Measurements from ENCODE around the gene EOLA1. TPM values are rescaled to one million over a fixed set of nuclear protein-coding genes. Genes with fewer than 3 reads are reported as not detected.

EOLA1 gene
- total RNA-seq, 1 experiment from 2014 or later: 9.0 TPM

- ATAC-seq (no peak), DNase-seq (ENCODE audit: low read depth, low spot score) (no peak)
- no peaks in the 10 kb centered on the region for H3K79me2 ChIP-seq (ENCODE audit: insufficient read depth, low read length)
- BruUV-seq (replicated peaks): no TSS peak
- H3K36me3 ChIP-seq (ENCODE audit: control insufficient read depth in 1 of 2, insufficient read depth in 2 of 2, low read length in 2 of 2): peaks cover 2 to 7% of the 10 kb centered on the region in 2 experiments; a peak in 2 of 4 replicates
- H2AFZ ChIP-seq (ENCODE audit: low read depth, low read length, poor library complexity, severe bottlenecking): no peak overlapping the region
- ChIA-PET CTCF (no interaction called here), RAD21 (ENCODE audit: low non-redundant PET in 1 of 2, low total read pairs in 2 of 2, uncharacterized antibody in 2 of 2, unreplicated experiment in 2 of 2) (no interaction called here), POLR2A (interaction anchor here (0.7 kb wide), 1 partner anchor 41 kb away, joined by 3 read pairs; no protein-coding TSS in a partner anchor)
- no peaks in the 10 kb centered on the region for H4K20me1 ChIP-seq (ENCODE audit: insufficient read depth)
- H3K9ac ChIP-seq (ENCODE audit: low read length): no peak overlapping the region
- H3K4me2 ChIP-seq (ENCODE audit: low read length): no peak overlapping the region
- no peak overlapping the region for H3K27ac ChIP-seq (ENCODE audit: low read depth, low read length)
- no peak for TF ChIP-seq ZNF274 (IDR thresholded peaks at IDR 0.05; ENCODE audit: low read depth, low read length)
- TF ChIP-seq, protein P1, sequence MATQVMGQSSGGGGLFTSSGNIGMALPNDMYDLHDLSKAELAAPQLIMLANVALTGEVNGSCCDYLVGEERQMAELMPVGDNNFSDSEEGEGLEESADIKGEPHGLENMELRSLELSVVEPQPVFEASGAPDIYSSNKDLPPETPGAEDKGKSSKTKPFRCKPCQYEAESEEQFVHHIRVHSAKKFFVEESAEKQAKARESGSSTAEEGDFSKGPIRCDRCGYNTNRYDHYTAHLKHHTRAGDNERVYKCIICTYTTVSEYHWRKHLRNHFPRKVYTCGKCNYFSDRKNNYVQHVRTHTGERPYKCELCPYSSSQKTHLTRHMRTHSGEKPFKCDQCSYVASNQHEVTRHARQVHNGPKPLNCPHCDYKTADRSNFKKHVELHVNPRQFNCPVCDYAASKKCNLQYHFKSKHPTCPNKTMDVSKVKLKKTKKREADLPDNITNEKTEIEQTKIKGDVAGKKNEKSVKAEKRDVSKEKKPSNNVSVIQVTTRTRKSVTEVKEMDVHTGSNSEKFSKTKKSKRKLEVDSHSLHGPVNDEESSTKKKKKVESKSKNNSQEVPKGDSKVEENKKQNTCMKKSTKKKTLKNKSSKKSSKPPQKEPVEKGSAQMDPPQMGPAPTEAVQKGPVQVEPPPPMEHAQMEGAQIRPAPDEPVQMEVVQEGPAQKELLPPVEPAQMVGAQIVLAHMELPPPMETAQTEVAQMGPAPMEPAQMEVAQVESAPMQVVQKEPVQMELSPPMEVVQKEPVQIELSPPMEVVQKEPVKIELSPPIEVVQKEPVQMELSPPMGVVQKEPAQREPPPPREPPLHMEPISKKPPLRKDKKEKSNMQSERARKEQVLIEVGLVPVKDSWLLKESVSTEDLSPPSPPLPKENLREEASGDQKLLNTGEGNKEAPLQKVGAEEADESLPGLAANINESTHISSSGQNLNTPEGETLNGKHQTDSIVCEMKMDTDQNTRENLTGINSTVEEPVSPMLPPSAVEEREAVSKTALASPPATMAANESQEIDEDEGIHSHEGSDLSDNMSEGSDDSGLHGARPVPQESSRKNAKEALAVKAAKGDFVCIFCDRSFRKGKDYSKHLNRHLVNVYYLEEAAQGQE (IDR thresholded peaks at IDR 0.05; ENCODE audit: low read depth): no peak
- TF ChIP-seq SIN3A (IDR thresholded peaks at IDR 0.05; ENCODE audit: low read depth): no peak
- no peak for TF ChIP-seq RAD21 (IDR thresholded peaks at IDR 0.05; ENCODE audit: low read depth)
- no peak for TF ChIP-seq CBX3 (IDR thresholded peaks at IDR 0.05; ENCODE audit: low read depth)
- TF ChIP-seq CEBPB (IDR thresholded peaks at IDR 0.05; ENCODE audit: low read depth): no peak
- no peak for TF ChIP-seq ELF1 (IDR thresholded peaks at IDR 0.05; ENCODE audit: borderline replicate concordance, low read depth)
- TF ChIP-seq ZFX (IDR thresholded peaks at IDR 0.05): no peak
- TF ChIP-seq EZH2 (IDR thresholded peaks at IDR 0.05): no peak
- TF ChIP-seq TCF7L2 (IDR thresholded peaks at IDR 0.05; ENCODE audit: borderline replicate concordance, extremely low read depth, insufficient read depth, insufficient read length): no peak
- TF ChIP-seq SRF (IDR thresholded peaks at IDR 0.05; ENCODE audit: low read depth): no peak
- no peak for TF ChIP-seq EGR1 (IDR thresholded peaks at IDR 0.05; ENCODE audit: low read depth)
- H3K27me3 ChIP-seq (ENCODE audit: insufficient read depth, low read length): no peaks in the 10 kb centered on the region
- H3K4me1 ChIP-seq (ENCODE audit: control insufficient read depth in 1 of 2, insufficient read depth in 2 of 2, low read length in 2 of 2): peaks cover 10 to 29% of the 10 kb centered on the region in 2 experiments
- no peak overlapping the region for H3K4me3 ChIP-seq (replicated peaks in 1 of 2; ENCODE audit: low read depth in 1 of 2, low read length in 2 of 2)
- intact Hi-C loops (cut with micrococcal nuclease): no loop called here
- H3K9me3 ChIP-seq (ENCODE audit: control insufficient read depth in 1 of 2, insufficient read depth in 1 of 2, low read depth in 1 of 2, low read length in 2 of 2): no peaks in the 10 kb centered on the region
- no peaks in the 10 kb centered on the region for H3K9me2 ChIP-seq (ENCODE audit: insufficient read depth)
Observed at GRCh38 chrX:149498767-149499166, 42.0 kb upstream of the EOLA1 start.
